Measurements from ENCODE around the gene BMP6. TPM values are rescaled to one million over a fixed set of nuclear protein-coding genes. Genes with fewer than 3 reads are reported as not detected.

Gene BMP6
- total RNA-seq, 1 experiment from 2014 or later, result 0.06 TPM

- peak; percentile 26 for DNase-seq (ENCODE audit: low read depth)
Measured at GRCh38 chr6:7922596-7922995, 196.7 kb downstream of the BMP6 start.

GRCh38 chr6:7924867-7925266 is 199.0 kb downstream of the BMP6 start:
- DNase-seq (ENCODE audit: low read depth), result no peak

Other genes with a start within 250 kb of the BMP6 start
- 4.5 and 5.5 TPM in 2 replicates for gene DSP, start 184.4 kb upstream of the BMP6 start, total RNA-seq (2014; rRNA removed)
- 13.0 and 15.7 TPM in 2 replicates for gene SNRNP48, start 135.9 kb upstream of the BMP6 start, total RNA-seq (2014; rRNA removed)
- 240 and 292 TPM in 2 replicates for gene TXNDC5, start 184.7 kb downstream of the BMP6 start, total RNA-seq (2014; rRNA removed)

All from LHCN-M2 (cell line).